Pancreas (tissue), 10 donors: ENCODE measurements around the gene UBQLN1. TPM values are rescaled to one million over a fixed set of nuclear protein-coding genes. Genes with fewer than 3 reads are reported as not detected.

Source experiments
- ATAC-seq, 4 donors: fragments of 200-7000 bp; cut with Tn5 transposase; one replicate each; pipeline versions ENCODE4 v1.8.0 to v1.9.1; 2020; ENCODE audit warnings: mild to moderate bottlenecking in 4 of 4, moderate library complexity in 4 of 4
- DNase-seq, 6 donors: peaks; one replicate each; pipeline ENCODE4 v3.0.0-alpha.2; 2020
- FAIRE-seq: peaks from 2 replicates; lab custom pipeline; 2012; peaks lifted over from hg19 to GRCh38; lab: Jason Lieb, UNC
- H3K27ac ChIP-seq, 4 donors: fragments of 200-600 bp; sonication (generic); 1 replicate in 3 of 4; 2 replicates in 1 of 4; pipeline versions ENCODE4 v1.5.0 to v1.8.0; 2020
- H3K27me3 ChIP-seq, 4 donors: fragments of 200-600 bp; one replicate each; pipeline ENCODE4 v1.8.0; 2021
- H3K36me3 ChIP-seq, 3 donors: fragments of 200-600 bp; sonication (generic) in 1 of 3; one replicate each; pipeline versions ENCODE4 v1.5.0 to v1.8.0; 2020 to 2021
- H3K4me1 ChIP-seq, 3 donors: fragments of 200-600 bp; one replicate each; pipeline ENCODE4 v1.8.0; 2021
- H3K4me3 ChIP-seq, 4 donors: fragments of 200-600 bp; sonication (generic) in 2 of 4; one replicate each; pipeline versions ENCODE4 v1.5.0 to v1.8.0; 2020 to 2021
- H3K9me3 ChIP-seq, 4 donors: fragments of 200-600 bp; one replicate each; pipeline ENCODE4 v1.8.0; 2021
- WGBS, 2 donors: extraction: QIAGEN DNeasy Blood & Tissue Kit; methylation state at CpG; one replicate each; pipeline ENCODE4 v1.1.7; 2013; 5-methylcytosine and 5-hydroxymethylcytosine counted together
- intact Hi-C, 3 donors: fragments of 100-400 bp; cut with DNase I; formaldehyde crosslinking; loops; one replicate each; pipeline versions ENCODE4 v1.11.1 to v1.14.2; 2022
- polyA plus RNA-seq, 2 donors: library from polyadenylated mRNA; stranded (reverse); fragments of 200-250 nt; gene quantifications; one replicate each; pipeline ENCODE4 v1.2.3, GENCODE V29; 2013
- total RNA-seq, 6 donors: library from RNA; stranded (reverse); fragmentation: NEBNext Ultra II Directional in 4 of 6; extraction: Animal tissue kit (Norgen Biotek cat#: 25700) in 4 of 6; gene quantifications; one replicate each; pipeline versions ENCODE4 v1.2.1 to v1.2.4, GENCODE V29; 2021 to 2023
- TF ChIP-seq, protein P1 (sequence below), 4 donors: fragments of 200-600 bp; sonication (generic) in 3 of 4; IDR thresholded peaks; one replicate each; pipeline versions ENCODE4 v1.5.0 to v1.8.0; 2021; ENCODE audit warnings: antibody characterized with exemption in 4 of 4
- donor health status: healthy with polysubstance abuse.
- donor health status: DM: no; HTN: no; CAD: no; lungs with moderate emphysema.
- donor health status: DM: no; HTN: no; CAD: no.
- donor health status: control.
- donor health status: control.
- donor health status: Bipolar disorder and iron deficiency.
- donor health status: DM: yes; HTN: yes; CAD: no.
- donor health status: DM: no; HTN: no; CAD: no.
- donor health status: DM: no; HTN: no; CAD: no.
- donor health status: DM: yes; HTN: yes; CAD: no.

The UBQLN1 gene
- total and polyA plus RNA-seq, 8 donors: 14.3 to 45.9 (median 36.7) TPM

DNA sequence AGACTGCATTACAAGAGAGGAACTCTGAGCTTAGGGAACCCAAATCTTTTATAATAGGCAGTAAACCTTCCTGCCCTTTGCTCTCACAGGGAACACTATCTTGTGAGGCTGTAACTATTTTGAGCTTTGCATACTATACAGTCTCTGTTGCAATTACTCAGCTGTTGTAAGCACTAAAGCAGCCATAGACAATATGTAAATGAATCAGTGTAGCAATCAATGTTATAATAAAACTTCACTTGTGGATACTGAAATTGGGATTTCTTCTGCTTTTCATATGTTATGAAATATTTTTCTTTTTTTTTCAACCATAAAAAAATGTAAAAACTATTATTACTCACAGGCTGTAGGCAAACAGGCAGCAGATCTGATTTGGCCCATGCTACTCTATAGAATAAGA, 16.7 kb upstream of the UBQLN1 start:
- TF ChIP-seq, protein P1, sequence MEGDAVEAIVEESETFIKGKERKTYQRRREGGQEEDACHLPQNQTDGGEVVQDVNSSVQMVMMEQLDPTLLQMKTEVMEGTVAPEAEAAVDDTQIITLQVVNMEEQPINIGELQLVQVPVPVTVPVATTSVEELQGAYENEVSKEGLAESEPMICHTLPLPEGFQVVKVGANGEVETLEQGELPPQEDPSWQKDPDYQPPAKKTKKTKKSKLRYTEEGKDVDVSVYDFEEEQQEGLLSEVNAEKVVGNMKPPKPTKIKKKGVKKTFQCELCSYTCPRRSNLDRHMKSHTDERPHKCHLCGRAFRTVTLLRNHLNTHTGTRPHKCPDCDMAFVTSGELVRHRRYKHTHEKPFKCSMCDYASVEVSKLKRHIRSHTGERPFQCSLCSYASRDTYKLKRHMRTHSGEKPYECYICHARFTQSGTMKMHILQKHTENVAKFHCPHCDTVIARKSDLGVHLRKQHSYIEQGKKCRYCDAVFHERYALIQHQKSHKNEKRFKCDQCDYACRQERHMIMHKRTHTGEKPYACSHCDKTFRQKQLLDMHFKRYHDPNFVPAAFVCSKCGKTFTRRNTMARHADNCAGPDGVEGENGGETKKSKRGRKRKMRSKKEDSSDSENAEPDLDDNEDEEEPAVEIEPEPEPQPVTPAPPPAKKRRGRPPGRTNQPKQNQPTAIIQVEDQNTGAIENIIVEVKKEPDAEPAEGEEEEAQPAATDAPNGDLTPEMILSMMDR (IDR thresholded peaks at IDR 0.05): no peak
- no peaks in the 10 kb centered on the region for H3K27me3 ChIP-seq
- no peak for ATAC-seq
- H3K4me3 ChIP-seq: no peak overlapping the region
- H3K9me3 ChIP-seq: no peaks in the 10 kb centered on the region
- no peaks in the 10 kb centered on the region for H3K36me3 ChIP-seq
- no peak for DNase-seq
- intact Hi-C loops: no loop called here
- no peaks in the 10 kb centered on the region for H3K4me1 ChIP-seq
- H3K27ac ChIP-seq: no peak overlapping the region
- no peak for FAIRE-seq

DNA sequence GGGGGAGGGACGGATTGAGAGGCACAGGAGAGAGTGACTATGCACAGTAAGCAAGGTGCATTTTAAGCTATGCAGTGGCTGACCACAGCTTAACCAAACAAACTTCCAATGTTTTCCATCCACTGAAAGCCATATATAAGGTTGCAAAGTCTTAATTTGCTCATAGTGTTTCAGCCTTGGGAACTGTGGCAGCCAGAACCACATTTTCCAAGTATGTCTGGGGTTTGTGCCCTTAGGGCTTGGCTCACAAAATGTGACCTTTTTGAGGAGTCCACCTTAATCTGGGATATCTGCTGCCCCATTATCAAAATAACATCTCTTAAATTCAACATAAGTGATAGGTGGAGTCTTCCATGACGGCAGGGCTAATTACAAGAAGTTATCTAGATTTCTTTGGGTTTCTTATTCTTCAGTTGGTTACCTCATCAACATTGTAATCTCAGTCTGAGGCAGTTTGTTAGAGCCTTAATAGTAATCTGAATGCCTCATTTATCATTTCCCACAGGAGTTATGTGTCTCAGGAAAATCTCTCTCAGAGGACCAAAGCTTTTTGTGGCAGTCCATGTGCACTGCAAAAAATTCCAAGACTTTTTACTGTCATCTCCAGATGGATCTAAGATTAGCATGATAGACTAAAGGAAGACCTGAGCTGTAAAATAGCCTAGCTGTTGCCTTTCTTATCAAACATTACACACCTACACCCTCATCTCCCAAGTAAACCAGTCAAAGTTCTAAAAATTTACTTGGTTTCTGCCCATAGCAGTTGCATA, 15.2 kb upstream of the UBQLN1 start:
- no peaks in the 10 kb centered on the region for H3K27me3 ChIP-seq
- DNase-seq: no peak
- no peak for FAIRE-seq
- H3K9me3 ChIP-seq: no peaks in the 10 kb centered on the region
- no peak overlapping the region for H3K4me3 ChIP-seq
- H3K36me3 ChIP-seq: no peaks in the 10 kb centered on the region
- ATAC-seq: no peak
- TF ChIP-seq, protein P1 (IDR thresholded peaks at IDR 0.05): no peak
- WGBS, 2 donors: 77 to 82% methylated on average over 2 of the region's 2 CpGs
- intact Hi-C loops: no loop called here
- H3K27ac ChIP-seq: no peak overlapping the region
- H3K4me1 ChIP-seq: no peaks in the 10 kb centered on the region

DNA sequence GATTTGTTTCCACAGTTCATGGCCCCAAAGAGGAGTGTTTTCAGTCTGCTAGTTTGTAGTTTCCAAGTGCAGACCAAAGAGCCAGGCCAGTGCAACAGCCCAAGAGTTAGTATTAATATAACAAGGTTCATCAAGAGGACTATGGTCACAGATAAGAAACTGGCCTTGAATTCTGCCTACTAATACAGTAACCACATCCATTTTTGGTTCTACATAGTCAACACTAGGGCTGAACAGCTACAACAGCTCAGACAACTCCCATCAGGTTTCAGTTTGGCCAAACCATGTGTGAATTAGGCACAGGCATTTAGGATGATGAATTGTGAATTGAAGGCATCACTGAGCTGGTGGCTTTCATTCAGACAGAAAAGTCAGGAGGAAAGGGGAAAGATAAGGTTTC, 13.8 kb upstream of the UBQLN1 start:
- no peaks in the 10 kb centered on the region for H3K27me3 ChIP-seq
- ATAC-seq (no peak), FAIRE-seq (no peak), DNase-seq (no peak)
- no peak overlapping the region for H3K4me3 ChIP-seq
- no peaks in the 10 kb centered on the region for H3K4me1 ChIP-seq
- no peak overlapping the region for H3K27ac ChIP-seq
- TF ChIP-seq, protein P1 (IDR thresholded peaks at IDR 0.05): no peak
- H3K36me3 ChIP-seq: no peaks in the 10 kb centered on the region
- intact Hi-C loops: no loop called here
- H3K9me3 ChIP-seq: no peaks in the 10 kb centered on the region

DNA sequence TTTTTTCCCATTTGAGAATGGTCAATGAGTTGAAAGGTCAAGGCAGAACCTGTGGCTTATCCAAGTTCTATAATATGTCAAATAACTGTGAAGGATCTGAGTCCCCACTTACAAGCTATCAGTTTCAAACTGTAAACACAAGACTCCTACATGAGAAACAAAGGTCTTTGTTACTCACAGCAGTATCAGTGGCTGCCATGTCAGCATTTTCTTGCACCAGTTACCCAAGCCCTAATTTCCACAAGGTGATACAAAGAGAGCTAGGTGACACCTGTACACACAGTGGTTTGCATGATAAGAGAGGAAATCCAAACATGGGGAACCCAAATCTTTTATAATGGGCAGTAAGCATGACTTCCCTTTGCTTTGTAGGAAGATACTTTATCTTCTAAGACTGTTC, 8.0 kb upstream of the UBQLN1 start:
- Histone ChIP-seq H3K27ac (no peak overlapping the region), H3K4me1 (no peaks in the 10 kb centered on the region), H3K4me3 (no peak overlapping the region), H3K36me3 (no peaks in the 10 kb centered on the region), H3K27me3 (no peaks in the 10 kb centered on the region), H3K9me3 (no peaks in the 10 kb centered on the region)
- ATAC-seq (no peak), FAIRE-seq (no peak), DNase-seq (no peak)
- TF ChIP-seq, protein P1 (IDR thresholded peaks at IDR 0.05): no peak
- intact Hi-C loops: no loop called here

DNA sequence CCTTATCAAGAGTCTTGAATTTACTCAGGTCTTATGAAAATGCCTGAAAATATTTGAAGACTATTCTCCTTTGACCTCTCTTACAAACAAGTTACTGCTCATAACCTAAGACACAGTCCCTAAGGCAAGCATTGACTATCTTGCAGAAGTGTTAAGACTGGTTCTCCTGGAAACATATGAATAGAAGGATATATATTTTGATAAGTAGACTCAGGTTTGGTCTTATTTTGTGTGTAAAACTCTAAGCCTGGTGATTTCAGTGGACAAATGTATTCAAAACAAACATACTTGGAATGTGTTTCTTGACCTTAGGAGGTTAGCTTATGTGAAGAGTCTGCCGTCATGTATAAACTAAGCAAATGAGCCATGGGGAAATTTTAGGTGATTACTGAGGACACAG, 7.5 kb upstream of the UBQLN1 start:
- H3K27me3 ChIP-seq: no peaks in the 10 kb centered on the region
- no peaks in the 10 kb centered on the region for H3K4me1 ChIP-seq
- 94 to 100% methylated on average over 1 of the region's 1 CpG for WGBS, 2 donors
- H3K4me3 ChIP-seq: no peak overlapping the region
- DNase-seq (no peak), FAIRE-seq (no peak), ATAC-seq (no peak)
- H3K9me3 ChIP-seq: no peaks in the 10 kb centered on the region
- H3K36me3 ChIP-seq: no peaks in the 10 kb centered on the region
- no peak overlapping the region for H3K27ac ChIP-seq
- intact Hi-C loops: no loop called here
- TF ChIP-seq, protein P1 (IDR thresholded peaks at IDR 0.05): no peak
